Right forelimb (tissue), 1 donor: ENCODE results near the gene TLCD5.

Experiments used
- DNase-seq: peaks from one replicate; pipeline ENCODE4 v3.0.0-alpha.2; 2018

The TLCD5 gene

GRCh38 chr11:120310870-120311269, 14.2 kb upstream of the TLCD5 start:
- no peak for DNase-seq

DNA sequence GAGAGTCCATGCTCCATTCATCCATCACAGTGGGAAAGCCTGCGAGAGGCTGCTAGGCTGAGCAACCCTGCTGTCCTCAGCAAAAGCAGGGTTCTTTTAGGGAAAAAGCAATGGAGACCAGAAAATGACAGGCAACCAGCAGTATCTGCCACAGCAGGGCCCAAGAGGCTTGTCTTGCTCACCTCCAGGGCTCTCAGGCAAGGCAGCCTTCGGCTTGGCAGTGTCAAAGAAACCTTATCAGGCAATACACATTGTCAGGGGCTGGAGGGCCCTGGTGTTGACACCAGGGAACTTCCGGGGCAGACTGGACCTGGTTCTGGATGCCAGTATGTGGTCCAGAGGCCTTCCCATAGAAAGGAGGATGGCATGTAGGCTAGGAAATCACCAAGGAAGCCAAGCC, 10.2 kb upstream of the TLCD5 start:
- DNase-seq = no peak

- no peak for DNase-seq
Observed at GRCh38 chr11:120316880-120317688, 8.0 kb upstream of the TLCD5 start.

DNA sequence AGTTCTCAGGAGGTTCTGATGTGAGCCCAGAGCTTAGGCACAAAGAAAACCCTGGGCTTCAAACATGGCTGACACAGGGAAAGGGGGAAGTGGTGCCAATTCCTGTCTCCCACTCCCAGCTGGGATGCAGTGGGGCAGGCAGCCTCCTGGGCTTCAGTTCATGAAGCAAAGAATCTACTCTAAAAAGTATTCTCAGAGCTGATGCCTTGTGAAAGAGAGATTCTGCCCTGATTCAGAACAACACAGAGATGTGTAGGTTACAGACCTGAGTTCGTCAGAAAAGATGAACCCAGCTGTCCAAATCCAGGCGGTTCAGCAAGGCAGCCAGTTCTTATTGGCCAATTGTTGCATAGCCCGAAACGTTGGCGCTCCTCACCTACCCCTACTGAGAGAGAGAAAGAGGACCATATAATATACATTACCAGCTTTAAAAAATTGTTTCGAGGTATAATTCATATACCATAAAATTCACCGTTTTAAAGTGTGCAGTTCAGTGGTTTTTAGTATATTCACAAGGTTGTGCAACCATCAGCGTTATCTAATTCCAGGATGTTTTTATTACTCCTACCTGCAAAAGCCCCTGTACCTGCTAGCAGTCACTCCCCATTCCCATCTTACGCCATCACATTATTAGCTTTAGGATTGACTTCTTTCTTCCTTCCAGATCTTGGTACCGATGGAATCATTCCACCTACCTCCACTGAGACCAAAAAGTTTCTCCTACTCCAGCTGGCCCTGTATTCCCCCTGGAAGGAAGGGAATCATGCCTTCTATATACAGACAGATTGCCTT, 7.2 kb upstream of the TLCD5 start:
- no peak for DNase-seq

DNA sequence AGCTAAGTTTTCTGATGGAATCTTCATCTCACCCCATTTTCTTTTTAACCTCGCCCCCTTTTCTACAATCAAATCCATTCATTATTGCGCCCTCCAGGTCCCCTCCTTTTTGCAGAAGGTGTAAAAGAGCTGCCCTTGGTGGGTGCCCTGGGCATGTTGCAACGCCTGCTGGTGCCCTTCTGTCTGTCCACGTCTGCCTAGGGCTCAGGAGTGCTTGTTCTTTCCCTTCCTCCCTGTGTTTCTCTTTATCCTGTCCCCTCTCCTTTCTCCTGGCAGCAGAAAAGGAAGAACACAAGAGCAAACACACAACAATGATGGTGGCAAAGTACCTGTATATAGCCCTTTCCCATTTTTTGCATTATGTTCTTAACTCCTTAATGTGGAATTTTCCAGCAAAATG, 6.2 kb upstream of the TLCD5 start:
- no peak for DNase-seq

GRCh38 chr11:120326228-120326627, 1.1 kb downstream of the TLCD5 start:
- no peak for DNase-seq

DNA sequence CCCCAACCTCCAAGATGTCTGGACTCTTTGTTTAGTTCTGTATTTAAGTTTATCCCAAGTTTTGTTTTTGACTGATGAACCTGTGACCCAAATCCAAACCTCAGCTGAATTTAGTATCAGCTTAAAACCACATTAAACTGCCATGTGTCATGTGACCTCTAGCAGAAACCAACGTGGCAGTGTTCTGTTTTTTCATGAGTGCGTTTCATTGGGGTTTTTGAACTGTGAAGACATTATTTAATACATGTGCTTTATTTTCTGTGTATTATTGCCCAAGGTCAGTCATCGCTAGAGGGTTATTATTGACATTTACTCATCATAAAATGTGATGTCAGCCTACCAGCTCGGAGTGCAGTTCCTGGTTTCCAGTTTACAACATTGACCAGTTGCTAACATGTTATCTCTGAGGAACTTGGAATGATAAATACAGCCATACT, 1.8 kb downstream of the TLCD5 start:
- DNase-seq = no peak

DNA sequence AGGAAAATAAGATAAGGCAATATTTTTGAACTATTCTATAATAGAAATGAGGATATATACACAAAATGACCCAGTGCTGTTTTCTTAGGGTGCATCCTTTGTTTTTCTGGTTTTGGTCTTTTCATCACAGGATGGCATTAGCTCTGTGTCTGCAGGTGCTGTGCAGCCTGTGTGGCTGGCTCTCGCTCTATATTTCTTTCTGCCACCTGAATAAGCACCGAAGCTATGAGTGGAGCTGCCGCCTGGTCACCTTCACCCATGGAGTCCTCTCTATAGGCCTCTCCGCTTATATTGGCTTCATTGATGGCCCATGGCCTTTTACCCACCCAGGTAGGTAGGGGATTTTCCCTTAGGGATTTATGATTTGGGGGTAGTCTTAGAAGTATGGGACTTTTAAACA, 2.2 kb downstream of the TLCD5 start:
- no peak for DNase-seq

DNA sequence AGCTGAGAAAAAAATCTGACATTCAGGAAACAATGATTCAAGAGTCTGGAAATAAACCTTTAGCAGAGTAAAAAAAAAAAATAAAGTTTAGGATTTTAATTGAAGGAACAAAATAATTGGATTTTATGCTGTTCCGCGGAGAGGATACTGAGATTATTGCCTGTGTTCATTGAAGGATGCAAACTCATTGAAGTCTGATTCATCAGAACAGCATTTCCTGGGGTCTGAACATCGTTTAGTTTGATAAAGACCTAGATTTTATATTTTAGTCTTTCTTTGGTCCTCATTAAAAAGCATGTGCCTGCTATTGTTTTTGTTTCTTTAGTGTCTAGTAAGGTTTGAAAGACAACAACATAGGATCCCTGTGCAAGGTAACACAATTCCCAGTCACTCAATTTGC, 4.5 kb downstream of the TLCD5 start:
- DNase-seq = no peak

GRCh38 chr11:120330045-120330444, 4.9 kb downstream of the TLCD5 start:
- DNase-seq = no peak

DNA sequence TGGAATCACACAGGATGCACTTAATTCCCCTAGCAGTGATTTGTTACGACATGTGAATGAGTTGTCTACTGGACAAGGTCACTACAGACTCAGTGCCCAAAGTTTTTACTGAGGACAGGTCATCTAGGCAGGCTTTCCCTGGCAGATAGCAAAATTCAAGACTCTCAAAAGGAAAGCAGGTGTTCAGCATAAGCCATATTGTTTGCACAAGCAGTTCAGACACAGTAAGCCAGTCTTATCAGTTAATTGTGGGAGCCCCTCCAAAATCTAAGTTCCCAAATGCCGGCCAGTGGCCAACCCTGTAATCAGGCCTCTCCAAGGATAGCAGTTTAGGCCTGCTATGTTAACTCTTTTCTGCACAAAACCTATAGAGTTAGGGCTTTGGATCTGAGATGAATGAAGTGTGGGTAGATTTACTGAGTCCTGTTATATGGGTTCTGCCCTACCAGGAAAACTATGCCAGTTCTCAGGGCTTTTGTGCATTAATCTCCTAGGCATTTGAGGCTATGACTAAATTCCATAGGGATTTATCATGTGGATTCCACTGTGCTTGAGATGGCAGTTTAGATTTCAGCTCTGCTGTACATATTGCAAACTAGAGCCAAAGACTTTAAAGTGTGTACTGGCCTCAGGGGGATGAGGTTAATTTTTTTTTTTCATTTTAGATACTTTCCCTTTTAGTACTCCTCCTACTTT, 6.3 kb downstream of the TLCD5 start:
- no peak for DNase-seq

DNA sequence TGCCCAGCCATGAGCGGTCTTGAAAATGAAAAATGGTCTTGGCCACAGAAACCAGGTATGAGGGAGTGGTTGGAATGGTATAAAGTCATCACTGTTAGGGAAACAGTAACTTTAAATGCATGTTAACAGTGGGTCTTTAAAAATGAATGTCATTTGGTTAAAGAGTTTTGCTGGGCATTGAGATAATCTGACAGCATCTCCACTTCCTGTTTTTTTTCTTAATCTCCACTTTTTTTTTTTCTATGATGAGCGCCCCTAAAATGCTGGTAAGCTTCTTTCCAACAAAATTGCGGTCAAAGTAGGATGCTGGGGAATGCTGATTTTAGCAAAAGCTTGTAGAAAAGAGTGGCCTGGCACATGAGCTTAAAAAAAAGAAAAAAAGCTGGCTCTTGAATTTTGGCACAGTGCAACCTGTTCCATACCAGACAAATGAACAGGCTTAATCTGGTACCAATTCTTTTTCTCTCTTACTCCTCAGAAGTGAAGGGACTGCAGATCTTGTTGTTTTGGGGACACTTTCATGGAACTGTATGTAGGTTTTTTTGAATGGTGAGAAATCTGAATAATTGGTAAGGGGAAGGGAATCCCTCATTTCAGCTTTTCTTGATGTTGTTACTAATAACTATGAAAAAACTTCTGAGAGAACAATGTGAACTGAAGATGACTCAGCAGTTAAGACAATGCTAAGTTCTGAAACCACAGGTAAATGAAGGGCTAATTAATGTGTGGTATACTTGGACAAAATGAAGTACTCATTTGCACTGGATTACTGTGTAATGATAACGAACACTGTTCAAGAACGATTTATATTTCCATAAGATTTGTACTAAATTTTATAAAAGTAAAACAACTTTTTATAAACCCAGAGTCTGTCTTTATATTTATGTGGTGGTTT, 8.0 kb downstream of the TLCD5 start:
- no peak for DNase-seq

GRCh38 chr11:120333801-120334200, 8.7 kb downstream of the TLCD5 start:
- DNase-seq = no peak

- no peak for DNase-seq
Observed at GRCh38 chr11:120334332-120334731, 9.2 kb downstream of the TLCD5 start.

DNA sequence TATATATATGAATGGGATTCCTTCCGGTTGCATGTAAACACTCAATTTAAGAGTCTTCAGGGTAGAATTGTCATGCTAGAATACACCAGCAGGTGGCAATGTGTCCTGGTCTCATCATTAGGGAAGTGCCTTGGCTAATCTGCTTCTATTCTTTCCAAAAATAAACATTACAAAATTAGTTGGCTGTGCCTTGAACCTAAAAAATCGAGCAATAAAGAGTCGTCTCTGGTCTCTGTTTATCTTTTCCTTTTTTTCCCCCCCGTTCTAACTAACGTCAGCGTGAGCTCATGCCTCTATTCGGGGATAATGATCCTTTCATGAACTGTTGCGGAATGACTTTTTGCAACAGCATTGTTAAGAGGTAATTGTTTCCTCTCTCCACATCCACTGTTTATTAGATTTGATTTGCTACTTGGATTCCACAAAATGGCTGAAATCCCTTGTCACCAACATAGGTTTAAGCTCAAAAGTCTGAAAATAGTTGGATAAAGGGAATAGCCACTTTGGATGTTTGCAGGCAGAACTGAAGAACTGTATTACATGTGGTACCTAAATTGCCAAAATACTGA, 9.9 kb downstream of the TLCD5 start:
- DNase-seq = peak; percentile 53

GRCh38 chr11:120335556-120335907, 10.4 kb downstream of the TLCD5 start:
- no peak for DNase-seq

DNA sequence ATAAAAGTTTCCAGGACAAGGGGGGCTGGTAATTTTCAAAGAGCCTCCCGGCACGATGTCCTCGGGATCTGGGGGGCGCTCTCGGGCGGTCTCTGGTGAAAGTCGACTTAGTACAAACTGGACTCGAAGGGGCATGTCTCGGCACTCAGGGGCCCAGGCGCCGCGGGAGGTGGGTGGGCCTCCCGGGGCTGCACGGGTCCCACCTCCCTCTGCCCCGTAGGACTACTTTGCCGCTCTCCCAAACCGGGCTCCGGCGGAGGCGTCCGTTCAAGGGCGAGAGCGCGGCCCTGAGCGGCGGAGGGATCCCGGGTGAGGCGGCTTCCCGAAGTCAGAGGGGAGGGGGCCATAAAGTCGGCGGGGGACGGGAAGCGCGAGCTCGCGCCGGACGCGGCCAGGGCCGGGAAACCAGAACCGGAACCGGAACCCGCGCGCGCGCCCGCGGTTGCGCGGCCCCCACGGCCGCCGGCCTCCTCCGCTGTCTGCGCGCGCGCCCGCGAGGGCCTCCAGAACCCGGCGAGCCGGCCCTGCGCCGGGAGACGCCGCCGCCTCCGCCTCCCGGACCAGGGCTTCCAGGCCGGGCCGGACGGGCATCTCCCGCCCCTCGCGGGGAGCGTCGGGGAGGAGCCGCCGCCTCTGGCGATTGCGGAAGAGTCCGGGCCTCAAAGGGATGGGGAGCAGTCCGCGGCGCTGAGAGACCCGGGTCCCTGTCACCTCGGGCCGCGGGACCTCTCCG, 11.0 kb downstream of the TLCD5 start, which contains the start of gene ARHGEF12:
TSS of gene ARHGEF12 (plus strand) at position 506 of the 733 bp plus-strand sequence. CDS start 831 bp downstream, outside the sequence.
- DNase-seq = peak; percentile 97

GRCh38 chr11:120336641-120337354, 11.7 kb downstream of the TLCD5 start:
- peak; percentile 76 for DNase-seq

- DNase-seq = no peak
Observed at GRCh38 chr11:120337355-120338106, 12.4 kb downstream of the TLCD5 start.
